Colon (tissue), 2 donors: ENCODE measurements around the gene PPP1R14C.

Source experiments
- FAIRE-seq: peaks from 2 replicates; lab custom pipeline; 2012; peaks lifted over from hg19 to GRCh38; lab: Jason Lieb, UNC
- donor health status: control.
- donor health status: control.

Gene PPP1R14C

GRCh38 chr6:150298030-150298380 is 155.2 kb downstream of the PPP1R14C start:
- no peak for FAIRE-seq

DNA sequence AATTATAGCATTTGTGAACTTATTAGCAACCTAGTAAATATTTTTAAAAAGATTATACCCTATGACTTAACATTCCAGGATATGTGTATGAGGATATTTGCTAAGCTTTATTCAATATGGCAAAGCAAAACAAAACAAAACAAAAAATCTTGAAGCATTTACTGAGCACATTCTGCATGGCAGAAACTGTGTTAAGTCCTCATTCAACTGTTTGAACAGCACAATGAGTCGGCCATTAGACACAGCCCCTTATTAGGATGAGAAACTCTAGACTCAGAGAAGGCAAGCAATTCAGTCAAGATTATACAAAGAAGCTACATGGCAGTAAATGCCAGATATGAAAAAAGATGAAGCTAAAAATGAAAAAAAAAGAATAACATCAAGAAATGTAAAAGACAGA is 155.8 kb downstream of the PPP1R14C start:
- no peak for FAIRE-seq
